Cerebellar nuclear complex (tissue), 1 donor: ENCODE measurements around the gene LRP8.
A peak's percentile ranks its signal among the peaks of the same experiment; 100 is the strongest.

Source experiments
- DNase-seq, 2 experiments: peaks; one replicate each; lab custom pipeline; 2025; lab: John Stamatoyannopoulos, UW

Gene LRP8

DNA sequence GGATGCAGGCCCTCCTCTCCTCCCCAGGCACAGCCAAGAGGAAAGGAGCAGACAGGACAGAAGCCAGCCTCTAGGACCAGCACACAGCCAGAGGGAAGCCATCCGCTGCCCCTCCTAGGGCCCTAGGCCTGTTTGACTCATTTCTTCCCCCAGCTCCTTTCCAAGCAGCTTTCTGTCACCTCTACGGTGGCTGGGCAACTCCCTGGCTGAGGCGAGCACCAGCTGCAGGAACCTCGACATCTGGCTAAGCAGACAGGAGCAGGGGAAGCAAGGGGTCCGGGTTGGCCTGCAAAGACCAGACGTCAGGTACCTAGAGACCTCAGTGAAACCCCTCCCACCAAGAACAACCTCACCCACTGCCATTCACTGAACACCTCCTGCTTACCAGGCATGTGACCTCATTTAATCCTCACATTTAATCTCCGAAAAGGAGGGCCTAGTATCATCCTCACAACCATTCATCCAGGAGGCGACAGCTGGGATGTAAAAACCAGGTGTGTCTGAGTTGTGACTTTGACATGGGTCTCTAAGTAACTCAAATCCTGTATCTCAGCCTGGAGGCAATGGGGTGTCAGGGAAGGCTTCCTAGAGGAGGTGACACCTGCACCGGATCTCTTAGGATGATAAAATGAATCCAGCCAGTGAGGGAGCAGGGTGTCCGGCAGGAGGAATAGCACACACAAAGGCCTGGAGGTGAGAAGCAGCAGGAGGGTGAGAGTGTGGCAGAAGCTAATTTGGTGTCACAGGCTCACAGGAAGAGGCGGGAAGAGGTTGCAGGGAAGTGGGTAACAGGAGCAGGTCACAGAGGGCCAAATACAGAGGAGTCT is 5.9 kb downstream of the LRP8 start:
- DNase-seq = no peak

- DNase-seq = no peak
Observed at GRCh38 chr1:53321366-53321765, 6.5 kb downstream of the LRP8 start.

DNA sequence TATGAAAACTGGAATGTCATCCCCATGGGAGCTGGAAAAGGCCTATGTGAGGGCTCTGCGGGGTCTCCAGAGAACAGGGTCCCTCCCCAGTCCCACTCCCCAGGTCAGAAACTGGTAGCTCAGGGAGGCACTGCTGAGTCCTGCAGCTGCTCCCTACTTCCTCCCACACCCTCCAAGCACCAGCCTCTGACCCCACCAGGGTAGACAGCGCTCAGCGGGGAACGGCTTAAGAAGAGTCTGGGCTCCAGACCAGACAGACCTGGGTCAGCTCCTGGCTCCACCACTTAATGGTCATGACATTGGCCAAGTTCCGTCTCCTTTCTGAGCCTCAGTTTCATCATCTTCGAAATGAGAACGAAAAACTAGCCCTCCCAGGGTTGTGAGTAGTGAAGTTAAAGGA is 7.2 kb downstream of the LRP8 start:
- DNase-seq = no peak

DNA sequence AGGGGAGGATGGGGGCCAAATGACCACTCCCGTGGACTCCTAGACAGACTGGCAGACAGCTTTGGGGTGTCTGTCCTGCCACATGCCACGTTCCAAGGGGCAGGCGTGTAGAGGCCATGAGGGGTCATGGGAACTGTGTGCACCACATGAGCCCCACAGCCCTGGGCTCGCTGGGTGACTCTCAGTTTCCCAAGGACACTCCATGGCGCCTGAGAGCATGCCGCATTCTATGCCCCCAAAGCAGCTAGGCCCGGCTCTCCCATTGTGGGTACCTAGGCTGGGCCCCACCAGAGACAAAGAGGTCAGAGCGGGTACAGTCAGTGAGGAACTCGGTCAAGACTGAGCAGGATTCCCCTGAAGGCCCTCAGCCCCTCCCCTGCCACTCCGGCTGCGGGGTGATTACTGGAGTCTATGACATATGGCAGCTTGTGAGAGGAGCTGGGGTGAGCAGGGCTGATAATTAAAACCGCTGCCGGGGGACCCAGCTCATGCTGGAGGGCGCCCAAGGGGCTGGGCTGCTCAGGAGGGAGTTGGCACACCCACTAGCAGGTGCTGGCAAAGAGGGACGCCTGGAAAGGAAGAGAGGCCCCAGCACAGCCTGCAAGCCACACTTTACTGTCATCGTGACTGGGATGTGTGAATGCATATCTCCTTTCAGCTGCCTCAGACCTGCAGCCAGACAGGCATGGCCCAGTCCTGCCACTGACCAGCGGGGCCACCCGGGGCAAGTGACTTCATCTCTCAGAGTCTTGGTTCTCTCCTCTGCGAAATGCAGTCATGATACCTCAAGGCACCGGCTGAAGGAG is 8.4 kb downstream of the LRP8 start:
- DNase-seq = no peak

- no peak for DNase-seq
Observed at GRCh38 chr1:53317646-53318539, 10.0 kb downstream of the LRP8 start.

- DNase-seq = peak; percentile 29 to 45
Observed at GRCh38 chr1:53316766-53317581, 10.9 kb downstream of the LRP8 start.

- no peak for DNase-seq
Observed at GRCh38 chr1:53316424-53316765, 11.5 kb downstream of the LRP8 start.

DNA sequence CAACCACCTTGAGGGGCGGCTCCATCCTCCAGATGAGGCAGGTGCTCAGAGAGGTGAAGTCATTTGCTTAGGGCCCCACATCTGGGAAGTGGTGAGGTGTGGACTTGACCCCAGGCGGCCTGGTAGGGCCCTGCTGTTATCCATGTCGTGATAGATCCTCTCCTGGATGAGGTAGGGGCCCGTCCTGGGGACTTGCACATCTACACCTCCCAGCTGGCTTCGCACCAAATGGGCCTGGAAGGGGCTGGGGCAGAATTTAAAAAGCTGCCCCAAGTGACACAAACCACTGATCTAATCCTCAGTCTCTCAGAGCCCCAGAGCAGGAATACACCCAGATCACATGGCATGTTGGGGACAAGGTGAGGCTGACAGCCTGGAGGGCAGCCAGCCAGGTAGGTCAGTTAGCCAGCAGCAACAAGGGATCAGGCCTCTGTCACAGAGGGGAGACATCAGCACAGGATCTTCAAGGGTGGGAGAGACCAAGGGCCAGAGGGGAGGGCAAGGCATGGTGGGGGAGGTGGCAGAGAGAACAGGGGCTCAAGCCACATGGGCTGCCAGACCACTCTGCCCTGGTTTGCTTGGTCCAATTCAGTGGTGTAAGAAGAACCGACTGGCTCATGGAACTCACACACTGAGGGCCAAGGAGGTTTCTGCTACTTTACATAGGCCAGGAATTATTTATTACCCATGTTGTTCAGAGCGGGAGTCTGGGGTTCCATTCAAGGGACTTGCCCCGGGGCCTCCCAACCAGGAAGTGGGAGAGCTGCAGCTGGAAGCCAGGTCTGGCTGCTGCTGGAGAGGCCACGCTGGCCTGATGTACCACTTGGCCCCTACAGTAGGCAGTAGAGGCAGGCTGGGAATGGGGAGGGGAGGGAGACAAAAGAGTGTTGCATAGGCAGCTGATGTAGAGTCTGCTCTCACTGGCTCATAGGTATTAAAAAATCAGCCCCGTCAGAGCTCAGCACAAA is 12.1 kb downstream of the LRP8 start:
- no peak for DNase-seq

GRCh38 chr1:53315046-53315445 is 12.8 kb downstream of the LRP8 start:
- no peak for DNase-seq

- no peak for DNase-seq
Observed at GRCh38 chr1:53314606-53315005, 13.3 kb downstream of the LRP8 start.

GRCh38 chr1:53314096-53314495 is 13.8 kb downstream of the LRP8 start:
- no peak for DNase-seq

GRCh38 chr1:53313556-53313955 is 14.3 kb downstream of the LRP8 start:
- DNase-seq = no peak

GRCh38 chr1:53311702-53312305 is 16.1 kb downstream of the LRP8 start:
- DNase-seq = no peak

DNA sequence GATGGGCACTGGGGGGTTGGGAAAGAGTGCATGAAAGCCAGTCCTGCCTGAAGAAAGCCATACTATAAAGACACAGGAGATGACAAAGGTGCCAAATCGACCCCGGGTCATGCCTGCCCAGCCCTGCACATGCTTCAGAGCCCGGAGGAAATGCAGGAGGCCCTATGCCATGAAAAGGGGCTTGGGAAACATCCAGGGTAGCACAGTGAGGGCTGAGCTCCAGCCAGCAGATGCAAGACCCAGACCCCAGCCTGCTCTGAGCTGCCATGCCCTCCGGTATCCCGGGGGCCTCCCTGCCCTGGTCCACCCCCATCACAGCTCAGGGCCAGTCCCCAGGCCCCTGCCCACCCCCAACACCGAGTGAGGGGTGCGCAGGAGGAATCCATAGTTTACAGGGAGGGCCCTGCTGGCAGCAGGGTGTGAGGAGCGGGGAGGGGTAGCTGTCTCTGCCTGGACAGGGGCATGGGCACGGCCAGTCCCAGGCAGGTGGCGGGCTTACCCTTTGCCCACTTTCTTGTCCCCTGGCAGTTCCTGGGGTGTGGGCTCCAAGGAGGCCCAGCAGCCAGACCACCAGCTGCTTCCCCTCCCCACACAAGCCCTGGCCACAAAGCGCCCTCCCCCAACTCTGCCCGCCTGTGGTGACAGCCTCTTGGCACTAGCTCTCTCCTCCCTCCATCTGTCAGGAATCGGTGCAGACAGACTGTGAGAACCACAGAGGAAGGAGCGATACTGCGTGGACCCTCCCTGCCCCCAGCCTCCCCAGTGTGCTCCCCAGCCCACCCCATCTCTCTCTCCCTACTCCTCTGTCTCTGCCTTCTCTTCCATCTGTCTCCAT is 16.8 kb downstream of the LRP8 start:
- DNase-seq = no peak

- DNase-seq = no peak
Observed at GRCh38 chr1:53309802-53310201, 18.1 kb downstream of the LRP8 start.

GRCh38 chr1:53308506-53308905 is 19.4 kb downstream of the LRP8 start:
- DNase-seq = no peak

DNA sequence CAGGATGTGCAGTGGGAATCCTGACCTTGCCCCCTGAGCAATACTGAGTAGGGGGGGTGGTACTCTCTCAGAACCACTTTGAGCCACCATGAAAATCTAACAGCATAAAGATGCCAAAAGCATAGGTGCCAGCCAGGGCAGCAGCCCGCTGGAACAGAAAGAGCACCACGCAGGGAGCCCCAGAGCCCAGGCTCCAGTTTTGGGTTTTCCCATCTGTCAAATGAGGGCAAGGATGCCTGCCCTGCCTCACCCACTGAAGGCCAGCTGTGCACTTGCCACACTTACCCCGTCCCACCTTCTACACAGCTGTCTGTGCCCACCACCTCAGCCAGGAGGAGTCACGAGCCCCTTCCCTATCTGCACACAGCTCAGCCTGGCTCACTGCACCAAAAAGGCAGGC is 20.8 kb downstream of the LRP8 start:
- no peak for DNase-seq

DNA sequence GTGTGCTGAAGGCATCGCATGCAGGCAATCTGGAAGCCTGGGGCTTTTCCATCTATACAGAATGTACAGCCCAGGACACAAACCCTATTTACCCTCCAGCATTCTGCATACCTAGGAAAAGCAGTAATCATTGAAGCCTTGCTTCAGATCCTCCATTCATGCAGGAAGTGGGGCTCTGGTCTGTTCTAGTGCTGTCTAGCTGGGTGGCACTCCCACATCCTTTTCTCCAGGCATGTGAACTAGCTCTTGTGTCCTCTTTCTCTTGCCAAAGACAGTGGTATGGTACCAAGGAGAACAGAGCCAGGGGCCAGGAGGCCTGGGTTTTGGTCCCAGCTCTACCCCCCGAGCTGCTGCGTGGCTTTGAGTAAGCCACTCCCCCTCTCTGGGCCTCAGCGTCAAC is 21.7 kb downstream of the LRP8 start:
- no peak for DNase-seq

DNA sequence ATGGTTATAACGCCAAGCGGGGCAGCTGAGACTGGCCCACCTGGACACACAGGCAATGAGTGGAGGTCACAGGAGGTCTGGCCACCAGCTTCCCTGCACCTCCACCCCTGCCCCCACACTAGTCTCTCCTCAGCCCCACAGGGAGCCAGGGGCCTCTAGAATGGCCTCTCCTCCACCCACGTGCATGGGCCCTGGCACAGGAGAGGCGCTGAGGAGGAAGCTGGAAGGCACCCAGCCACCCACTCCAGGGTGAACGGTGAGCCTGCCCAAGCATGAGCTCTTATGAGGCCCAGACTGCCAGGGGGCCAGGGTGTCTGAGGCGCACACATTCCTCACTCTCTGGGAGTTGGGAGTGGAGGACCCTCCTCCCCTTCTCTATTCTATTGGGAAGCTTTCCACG is 22.2 kb downstream of the LRP8 start:
- no peak for DNase-seq
